GM18502 (cell line): ENCODE results near the gene ITPK1.

Experiments used
- ATAC-seq: cut with Tn5 transposase; IDR thresholded peaks from one replicate; pipeline ENCODE4 v1.9.1; 2021; ENCODE audit warnings: mild to moderate bottlenecking; ENCODE audit not compliant: unreplicated experiment, poor library complexity

Gene ITPK1

DNA sequence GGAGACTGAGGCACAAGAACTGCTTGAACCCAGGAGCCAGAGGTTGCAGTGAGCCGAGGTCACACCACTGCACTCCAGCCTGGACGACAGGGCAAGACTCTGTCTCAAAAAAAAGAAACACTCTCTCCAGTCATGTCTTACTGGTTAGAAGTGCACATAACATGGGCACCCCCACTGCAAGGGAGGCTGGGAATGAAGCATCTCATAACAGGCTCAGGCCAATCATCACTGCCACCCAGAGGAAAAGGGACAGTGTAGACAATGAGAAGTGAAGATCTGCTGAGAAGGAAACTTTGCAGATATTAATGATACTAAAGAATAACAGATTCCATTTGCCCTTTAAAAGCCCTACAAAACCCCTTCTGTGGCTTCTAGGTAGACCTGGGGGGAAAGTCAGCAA, 66.9 kb downstream of the ITPK1 start:
- no peak for ATAC-seq

DNA sequence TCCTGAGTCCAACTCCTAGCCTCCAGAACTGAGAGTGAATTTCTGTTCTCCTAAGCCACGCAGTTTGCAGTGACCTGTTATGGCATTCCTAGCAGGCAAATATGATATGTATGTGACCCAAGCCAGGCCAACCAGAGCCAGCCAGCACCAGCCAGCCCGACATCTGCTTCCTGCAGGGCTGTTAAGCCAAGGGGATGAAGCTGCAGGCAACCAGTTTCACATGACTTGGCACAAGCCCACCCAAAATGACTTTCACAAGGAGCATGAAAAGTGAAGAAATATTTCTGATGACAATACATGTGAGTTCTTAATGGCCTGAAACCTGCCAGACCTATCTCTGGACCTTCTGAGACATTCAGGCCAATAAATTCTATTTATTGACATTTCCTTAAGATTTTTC, 68.1 kb downstream of the ITPK1 start:
- no peak for ATAC-seq

DNA sequence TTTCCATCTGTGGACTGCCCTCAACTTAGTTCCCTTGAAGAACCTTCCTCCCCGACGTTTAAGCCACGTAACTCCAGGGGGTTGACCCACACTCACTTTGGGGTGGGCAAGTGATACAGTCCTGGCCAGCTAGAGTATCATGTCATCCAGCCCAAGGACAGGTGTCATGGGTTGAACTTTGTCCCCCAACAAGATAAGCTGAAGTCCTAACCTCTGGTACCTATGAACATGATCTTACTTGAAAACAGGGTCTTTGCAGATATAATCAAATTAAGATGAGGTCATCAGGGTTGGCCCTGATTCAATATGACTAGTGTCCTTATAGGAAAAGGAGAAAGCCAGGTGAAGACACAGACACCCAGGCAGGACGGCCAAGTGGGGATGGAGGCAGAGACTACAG, 68.6 kb downstream of the ITPK1 start:
- ATAC-seq, result no peak

DNA sequence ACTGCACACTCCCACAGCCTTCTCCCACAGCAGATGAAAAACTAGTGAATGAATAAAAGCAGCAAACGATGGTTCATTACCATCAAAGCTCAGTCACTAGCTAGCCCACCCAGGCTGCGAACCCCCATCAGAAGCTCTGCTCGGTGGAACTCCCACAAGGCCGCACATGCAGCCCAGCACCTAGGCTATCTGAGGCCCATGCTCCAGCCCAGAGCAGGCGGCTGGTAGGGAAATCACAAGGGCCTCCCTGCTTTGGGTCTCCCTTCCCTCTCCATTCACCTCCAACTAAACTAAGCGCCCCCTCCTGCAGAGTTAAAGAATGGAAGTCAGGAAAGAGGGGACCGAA, 69.0 kb downstream of the ITPK1 start:
- ATAC-seq, result no peak

DNA sequence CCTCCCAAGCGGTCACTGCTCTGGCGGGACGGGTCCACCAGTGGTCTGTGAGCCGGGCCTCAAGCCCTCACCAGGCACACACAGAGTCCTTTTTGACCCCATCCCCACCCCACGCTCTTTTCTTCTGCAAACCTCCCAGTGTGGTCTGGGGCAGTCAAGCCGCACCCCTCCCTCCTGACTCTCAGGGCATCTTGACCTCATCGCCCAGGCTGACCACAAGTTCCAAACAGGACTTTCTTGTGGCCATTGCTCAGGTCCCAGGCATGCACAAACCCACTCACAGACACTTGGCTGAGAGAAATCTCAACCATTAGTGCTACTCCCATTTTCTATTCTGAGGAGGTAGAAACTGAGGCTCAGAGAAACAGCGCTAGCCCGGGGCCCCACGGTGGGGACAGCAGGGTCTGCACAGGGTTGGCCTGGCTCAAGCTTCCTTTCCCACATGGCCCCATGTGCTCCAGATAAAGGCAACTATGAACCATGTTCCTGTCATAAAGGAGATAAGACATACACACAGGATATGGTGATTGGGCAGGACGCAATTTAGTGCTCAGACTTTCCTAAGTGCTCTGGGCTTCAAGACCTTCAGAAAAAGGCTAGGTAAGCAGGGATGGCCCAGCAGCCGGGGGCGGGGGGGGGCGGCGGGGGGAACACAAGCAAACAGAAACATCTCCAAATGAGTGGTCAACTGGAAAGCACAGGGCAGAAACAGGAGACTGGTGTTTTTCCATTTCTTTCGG, 69.6 kb downstream of the ITPK1 start:
- no peak for ATAC-seq

DNA sequence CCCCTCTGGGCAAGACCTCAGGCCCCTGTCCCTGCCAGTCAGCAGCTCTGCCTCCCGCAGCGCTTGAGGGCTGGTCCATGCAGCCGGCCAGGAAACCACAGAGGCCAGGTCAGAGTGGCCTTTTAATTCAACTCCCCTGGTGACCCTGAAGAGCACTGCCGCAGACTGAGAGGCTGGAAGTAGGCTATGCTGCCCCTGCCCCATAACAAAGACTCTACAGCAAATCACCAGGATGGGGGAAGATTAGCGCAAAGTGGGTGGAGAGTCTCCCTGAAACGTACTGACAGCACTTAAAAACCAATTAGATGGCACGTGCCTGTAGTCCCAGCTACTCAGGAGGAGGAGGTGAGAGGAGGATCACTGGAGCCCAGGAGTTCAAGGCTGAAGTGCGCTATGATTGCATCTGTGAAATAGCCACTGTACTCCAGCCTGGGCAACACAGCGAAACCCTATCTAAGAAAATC, 70.5 kb downstream of the ITPK1 start:
- no peak for ATAC-seq

DNA sequence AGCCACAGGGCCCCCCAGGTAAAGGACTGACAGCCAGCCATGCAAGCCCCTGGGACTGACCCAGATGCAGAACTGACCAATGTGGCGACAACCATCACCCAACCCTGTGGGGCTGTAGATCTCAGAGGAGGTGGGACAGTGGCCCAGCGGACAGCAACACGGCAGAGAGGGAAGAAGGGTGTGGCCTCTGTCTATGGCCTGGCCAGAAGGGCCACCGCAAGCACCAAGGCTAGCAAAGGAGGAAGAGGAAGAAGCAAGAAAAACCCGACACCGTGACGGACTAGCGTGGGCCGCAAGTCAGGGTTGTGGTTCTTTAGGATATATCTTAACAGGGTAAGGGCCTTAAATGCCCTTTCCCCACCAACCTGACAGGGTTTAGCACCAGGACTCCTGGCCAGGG, 71.2 kb downstream of the ITPK1 start:
- no peak for ATAC-seq

DNA sequence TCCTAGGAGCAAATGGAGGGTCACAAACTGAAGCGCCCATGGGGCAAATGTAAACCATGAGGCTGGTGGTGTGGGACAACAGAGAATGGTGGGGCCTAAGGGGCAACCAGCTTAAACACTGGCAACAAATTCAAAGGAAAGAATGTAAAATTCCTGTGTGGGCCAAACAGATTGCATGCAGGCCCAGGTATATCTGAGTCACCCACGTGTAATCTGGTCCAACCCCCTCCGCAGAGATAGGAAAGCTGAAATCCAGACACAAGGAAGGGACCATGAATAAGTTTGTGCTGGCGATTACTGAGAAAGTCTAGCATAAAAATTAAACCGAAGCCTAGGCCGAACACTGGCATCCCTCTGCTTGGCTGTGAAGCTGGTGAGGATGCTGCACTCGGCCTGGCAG, 71.6 kb downstream of the ITPK1 start:
- ATAC-seq, result no peak

DNA sequence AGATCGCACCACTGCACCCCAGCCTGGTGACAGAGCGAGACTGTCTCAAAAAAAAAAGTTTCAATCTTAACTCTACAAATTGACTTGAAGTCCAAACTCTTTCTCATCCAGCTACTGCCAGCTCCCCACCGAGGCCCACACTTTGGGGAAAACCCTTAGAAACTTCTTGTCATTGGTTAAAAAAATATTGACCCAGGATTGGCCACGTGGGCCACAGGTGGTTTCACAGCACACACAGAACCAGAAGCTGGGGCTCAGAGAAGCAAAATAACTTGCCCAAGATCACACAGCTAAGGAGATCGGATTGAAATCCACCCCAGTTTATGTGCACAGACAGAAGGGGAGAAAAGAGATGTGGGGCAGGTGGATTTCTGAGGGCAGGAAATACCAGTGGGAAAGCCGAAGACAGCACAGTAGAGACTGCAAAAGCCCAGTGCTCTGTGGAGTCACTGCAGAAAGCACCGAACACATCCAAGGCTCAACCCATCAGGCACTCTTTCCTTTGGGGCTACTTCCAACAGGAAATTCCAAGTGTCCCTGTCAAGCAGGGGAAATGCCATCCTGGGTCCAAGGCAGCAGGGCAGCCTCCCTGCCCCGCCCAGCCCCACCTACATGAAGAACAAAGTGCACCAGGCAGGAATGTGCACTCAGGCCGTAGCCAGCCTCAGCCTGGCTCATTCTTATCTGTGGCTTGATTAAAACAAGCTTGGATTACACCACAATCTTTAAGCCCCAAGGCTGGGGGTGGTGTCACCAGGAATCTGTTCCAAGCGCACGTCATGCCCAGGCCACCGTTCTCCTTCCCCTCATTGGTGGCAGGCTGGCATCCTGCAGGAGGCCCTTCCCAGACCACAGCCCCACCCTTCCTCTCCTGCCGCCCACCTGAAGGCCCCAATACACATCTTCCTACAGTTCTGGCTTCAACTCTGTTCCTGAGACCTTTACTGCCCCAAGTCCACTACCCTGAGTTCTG, 72.5 kb downstream of the ITPK1 start:
- ATAC-seq, result no peak

DNA sequence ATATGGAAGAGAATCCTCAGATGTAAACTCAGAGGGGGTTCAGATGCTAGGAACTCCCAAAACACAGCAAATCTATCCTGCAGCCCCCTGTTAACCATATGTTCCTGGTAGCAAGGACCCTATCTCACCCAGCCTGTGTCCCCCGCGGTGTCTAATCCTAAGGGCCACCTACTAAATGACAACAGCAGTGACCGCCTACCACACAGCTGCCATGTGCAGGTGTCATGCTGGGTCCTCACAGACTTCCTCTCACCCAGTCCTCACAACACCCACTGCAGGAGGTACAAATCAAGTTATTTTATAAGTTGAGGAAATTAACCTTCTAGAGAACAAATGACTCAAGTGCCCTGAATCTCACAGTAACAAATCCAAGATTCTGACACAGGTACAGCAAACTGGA, 73.9 kb downstream of the ITPK1 start:
- no peak for ATAC-seq

DNA sequence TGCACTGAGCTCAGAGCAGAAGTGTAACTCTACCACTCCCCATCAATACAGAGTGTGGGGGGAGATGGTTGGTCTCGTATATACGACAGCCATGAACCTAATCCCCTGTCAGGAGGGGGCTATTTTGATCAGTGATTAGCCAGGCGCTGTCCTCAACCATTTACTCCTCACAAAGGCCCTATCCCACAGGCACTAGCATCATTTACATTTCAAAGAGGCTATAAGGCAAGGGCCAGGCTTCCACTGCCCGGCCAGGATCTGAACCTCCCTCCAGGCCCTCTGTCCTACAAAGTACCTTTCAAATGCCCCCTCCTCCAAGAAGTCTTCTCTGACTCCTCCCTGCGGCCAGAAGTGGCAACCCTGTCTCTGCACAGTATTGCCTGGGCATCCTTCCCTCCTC, 74.7 kb downstream of the ITPK1 start:
- no peak for ATAC-seq

DNA sequence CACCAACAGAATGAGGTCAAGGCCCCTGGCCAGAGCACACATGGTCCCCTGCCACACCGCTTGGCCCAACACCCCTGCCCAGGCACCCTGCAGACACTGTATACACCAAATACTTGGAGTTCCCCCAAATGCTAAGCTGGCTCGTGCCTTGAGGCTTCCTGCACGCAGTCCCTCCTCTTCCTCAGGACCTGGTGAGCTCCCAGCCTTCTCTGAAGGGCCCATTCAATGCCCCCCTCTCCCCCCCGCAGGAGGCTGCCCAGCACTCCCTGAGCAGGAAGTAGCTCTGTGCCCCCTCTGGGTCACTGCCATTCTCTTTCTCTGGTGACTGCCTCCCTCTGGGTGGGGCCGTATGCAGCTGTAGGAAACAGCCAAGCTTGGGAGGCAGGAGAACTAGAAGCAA, 75.3 kb downstream of the ITPK1 start:
- ATAC-seq, result no peak

DNA sequence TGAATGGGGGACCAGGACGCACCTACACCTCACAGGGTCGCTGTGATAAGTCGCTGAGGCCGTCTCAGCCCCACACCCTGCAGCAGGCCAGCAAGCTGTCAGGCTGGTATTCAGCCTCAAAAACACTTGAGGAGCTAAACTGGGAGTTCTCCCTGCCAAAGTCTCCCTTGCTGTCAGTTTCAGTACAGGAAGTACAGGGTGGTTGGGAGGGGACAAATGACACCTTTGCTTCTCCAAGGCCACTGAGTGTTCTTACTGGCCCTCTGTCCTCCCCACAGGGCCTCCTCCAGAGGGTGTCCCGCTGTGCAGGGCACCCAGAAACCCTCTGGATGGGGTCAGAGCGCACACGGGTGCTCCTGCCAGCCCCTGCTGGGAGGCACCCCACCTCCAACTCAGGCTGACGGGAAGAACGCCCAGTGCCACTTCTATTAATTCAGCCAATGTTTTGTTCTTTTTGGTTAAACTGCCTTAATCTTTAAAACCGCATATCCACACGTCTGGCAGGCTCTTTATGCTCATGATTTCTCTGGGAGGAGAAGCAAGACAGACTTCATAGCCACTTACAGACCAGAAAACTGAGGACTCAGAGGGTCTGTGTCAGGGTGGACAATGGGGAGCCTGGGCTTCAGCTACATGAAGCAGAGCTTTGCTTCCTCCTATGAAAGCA, 75.9 kb downstream of the ITPK1 start:
- no peak for ATAC-seq

DNA sequence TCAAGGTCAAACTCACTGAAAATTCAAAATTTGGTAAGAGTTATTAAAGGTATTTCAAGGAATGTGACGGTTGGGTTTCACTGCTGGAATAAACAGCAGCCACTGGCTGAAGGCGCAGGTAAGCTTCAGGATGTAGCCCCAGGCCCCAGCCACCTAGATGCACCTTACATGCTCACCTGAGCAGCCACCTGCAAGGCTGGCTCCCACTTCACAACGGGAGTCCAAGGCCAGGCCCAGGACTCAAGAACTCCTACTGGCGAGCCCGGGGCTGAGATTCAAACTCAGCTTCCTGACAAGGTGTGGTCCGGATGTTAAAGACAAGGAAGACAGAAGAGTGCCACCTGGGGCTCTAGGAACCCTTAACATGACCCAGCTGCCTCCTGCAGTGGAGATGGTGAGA, 78.4 kb downstream of the ITPK1 start:
- no peak for ATAC-seq

DNA sequence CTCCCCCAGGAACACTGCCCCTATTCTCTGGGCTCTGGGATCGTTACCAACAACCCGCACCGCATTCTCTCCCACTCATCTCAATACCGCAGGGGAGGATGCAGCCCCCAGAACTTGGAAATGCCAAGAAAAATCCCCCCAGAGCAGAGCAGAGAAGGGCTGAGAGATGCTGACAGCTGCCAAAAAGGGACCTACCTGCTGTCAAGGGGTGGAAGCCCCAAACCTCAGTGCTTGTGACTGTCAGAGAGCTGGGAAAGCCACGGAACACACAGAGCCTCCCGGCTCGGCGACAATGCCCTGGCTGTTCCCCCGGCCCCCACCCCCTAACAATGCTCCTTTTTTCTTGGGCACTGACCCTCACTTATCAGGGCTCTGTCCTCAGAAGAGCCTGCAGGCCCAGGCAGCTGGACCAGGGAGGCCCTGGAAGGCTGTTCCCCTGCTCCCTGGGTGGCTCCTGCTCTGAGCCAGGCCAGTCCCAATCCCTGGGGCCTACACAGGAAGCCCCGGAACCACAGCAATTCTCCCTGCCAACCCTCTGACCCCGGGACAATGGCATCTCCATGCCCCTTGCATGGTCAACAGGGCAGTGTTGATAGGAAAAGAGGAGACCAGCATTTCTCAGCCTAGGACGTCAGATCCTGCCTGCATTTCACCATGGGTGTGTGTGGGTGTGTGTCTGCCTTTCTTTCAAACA, 78.9 kb downstream of the ITPK1 start:
- no peak for ATAC-seq

DNA sequence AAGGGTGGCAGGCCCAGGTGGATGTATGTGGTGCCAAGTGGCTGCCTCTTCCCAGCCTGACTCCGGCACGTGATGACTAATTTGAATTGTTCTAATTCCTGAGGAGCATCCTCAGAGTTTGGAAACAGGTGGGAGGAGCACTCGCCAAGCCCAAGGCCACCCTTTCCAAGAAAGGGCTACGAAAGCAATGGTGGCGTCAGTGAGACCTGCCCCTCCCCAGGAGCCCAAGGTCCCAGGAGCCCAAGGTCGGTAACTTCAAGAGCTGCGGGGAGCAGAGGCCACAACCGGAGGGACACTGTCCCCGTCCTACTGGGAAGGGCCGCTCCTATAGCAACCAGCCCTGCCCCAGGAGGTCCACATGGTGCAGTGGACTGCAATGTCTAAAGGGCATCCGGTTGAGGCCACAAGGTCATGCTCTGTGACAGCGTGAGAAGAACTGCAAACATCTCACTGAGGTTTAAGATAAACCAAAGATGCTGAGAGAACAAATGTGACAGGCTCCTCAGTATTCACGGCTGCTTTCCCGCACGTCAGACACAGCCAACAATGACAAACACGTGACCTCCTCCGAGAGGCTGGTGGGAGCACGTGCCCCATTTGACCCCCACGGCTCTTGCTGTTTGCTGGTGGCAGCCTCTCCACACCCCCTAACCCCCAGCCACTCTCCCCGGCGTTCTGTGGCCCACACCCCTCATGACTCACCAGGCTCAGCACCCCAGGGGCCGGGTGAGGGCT, 79.6 kb downstream of the ITPK1 start:
- no peak for ATAC-seq

DNA sequence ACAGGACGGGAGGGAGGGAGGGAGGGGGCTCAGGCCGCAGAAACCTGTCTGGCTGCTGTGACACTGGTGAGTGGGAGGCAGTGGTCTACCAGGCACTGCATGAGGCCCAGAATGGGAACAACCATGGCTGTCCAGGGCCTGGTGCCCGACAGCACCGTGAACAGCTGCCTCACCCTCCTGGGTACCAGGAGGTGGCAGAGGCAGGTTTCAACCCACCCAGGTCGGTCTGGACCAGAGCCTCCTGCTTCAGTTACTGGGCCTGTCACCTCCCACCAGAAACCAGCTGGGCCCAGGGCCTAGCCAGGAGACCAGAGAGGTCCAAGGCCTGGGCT, 80.2 kb downstream of the ITPK1 start:
- no peak for ATAC-seq

DNA sequence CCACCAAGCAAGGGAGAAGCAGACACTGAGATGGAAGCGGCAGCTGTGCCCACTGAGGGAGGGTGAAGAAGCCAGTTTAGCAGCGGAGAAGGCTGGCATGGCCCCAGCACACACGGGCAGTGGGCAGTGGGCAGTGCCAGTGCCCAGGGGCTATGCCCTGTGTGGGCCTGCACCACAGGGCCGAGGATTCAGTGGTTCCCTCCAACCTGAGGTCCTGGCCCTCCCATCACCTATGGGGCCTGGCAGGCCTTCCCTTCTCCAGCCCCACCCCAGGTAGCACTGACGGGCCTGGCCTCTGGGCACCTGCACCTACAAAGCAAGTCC, 81.1 kb downstream of the ITPK1 start:
- ATAC-seq, result peak; percentile 5

DNA sequence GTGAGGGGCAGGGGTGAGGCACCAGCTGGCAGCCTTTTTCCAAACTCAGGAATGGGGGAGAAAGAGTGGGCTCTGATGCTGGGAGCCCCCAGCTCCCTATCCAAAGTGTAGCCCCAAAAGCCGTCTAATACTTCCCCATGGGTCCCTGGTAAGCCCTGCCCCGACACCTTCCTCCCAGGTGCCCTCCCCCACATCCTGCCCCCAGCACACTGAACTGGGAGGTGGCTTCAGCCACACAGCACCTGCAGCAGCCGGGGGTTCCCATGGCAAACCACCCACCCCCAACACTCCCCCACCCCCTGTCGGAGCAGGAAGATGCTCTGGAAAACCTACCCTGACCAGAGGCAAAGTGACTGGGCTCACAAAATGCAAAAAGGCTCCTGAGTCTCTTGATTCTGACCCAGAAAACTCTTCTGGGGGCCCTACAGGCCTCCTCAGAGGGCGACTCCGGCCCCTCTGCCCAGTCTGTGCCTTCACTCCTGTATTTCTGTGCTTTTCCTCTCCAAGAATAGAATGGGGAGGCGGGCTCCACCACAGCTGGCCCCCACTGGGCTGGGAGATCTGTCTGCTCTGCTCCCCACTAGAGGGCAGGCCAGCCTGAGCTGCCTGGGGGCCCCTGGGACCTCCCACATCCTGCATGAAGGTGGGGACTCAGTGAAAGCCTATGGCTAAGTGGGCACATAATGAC, 81.6 kb downstream of the ITPK1 start:
- peak; percentile 83 for ATAC-seq
